Activated CD4-positive, alpha-beta T cell treated with anti-CD3 and anti-CD28 coated beads for 36 hours (primary cell): ENCODE results near the gene ITGA11. TPM values are rescaled to one million over a fixed set of nuclear protein-coding genes. Genes with fewer than 3 reads are reported as not detected.

ENCODE experiments used
- ATAC-seq: fragments of 200-7000 bp; cut with Tn5 transposase; one replicate; pipeline ENCODE4 v1.10.0; 2021; ENCODE audit warnings: mild to moderate bottlenecking, moderate library complexity
- CTCF ChIA-PET: fragments of 350-600 bp; sonication (Branson Sonifier 250); formaldehyde crosslinking; loops from one replicate; lab custom pipeline; 2021; ENCODE audit warnings: antibody characterized with exemption; lab: Charles Lee
- POLR2A ChIA-PET: fragments of 350-600 bp; sonication (Branson Sonifier 250); formaldehyde crosslinking; loops from one replicate; lab custom pipeline; 2021; ENCODE audit warnings: antibody characterized with exemption, inconsistent platforms; lab: Charles Lee
- DNase-seq: peaks from one replicate; pipeline ENCODE4 v3.0.0-alpha.2; 2020
- H3K27ac Mint-ChIP-seq: one replicate; pipeline ENCODE4 v1.8.0; 2021; ENCODE audit warnings: mixed read lengths
- H3K27me3 Mint-ChIP-seq: one replicate; pipeline ENCODE4 v1.8.0; 2021; ENCODE audit warnings: mixed read lengths
- H3K36me3 Mint-ChIP-seq: one replicate; pipeline ENCODE4 v1.8.0; 2021; ENCODE audit warnings: low read depth, mixed read lengths
- H3K4me1 Mint-ChIP-seq: one replicate; pipeline ENCODE4 v1.8.0; 2021; ENCODE audit warnings: mixed read lengths
- H3K4me3 Mint-ChIP-seq: one replicate; pipeline ENCODE4 v1.8.0; 2021; ENCODE audit warnings: mild to moderate bottlenecking, moderate library complexity, mixed read lengths
- H3K9me3 Mint-ChIP-seq: one replicate; pipeline ENCODE4 v1.8.0; 2021; ENCODE audit warnings: low read depth, mixed read lengths
- intact Hi-C, 2 experiments: fragments of 100-400 bp; cut with DNase I in 1 of 2; cut with micrococcal nuclease in 1 of 2; formaldehyde crosslinking; loops; one replicate each; pipeline versions ENCODE4 v1.14.2 to v1.15.1; 2022 to 2024; cut with DNase I, micrococcal nuclease
- total RNA-seq, 2 experiments: library from RNA; stranded (reverse); gene quantifications; one replicate each; pipeline ENCODE4 v1.2.3, GENCODE V29; 2021

Gene ITGA11
- total RNA-seq, 2 experiments from 2014 or later = 2.9 to 3.2 TPM

DNA sequence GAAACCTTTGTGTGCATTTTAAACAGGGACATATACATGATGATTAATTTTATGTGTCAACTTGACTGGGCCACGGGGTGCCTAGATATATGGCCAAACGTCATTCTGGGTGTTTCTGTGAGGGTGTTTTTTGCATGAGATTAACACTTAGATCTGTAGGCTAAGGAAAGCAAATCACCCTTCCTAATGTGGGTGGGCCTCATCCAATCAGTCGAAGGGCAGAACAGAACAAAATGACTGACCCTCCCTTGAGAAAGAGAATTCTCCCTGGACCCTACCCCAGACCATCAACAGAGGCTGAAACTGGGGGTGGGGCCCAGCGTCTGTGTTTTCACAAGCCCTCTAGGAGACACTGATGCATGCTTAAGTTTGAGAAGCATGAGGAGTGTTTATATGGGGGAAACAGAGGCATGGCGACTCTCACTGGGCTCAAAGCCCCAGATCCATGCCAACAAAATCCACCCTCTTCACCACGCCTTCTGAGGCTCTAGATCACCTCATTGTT, 56.2 kb downstream of the ITGA11 start:
- no peak for ATAC-seq
- POLR2A ChIA-PET = no interaction called here
- Mint-ChIP-seq H3K9me3 (no peaks in the 10 kb centered on the region), H3K27me3 (no peaks in the 10 kb centered on the region), H3K27ac (no peak overlapping the region), H3K4me3 (no peak overlapping the region), H3K36me3 (no peaks in the 10 kb centered on the region), H3K4me1 (peaks cover 14% of the 10 kb centered on the region)
- CTCF ChIA-PET = no interaction called here
- peak; percentile 1 for DNase-seq
- intact Hi-C loops = no loop called here

DNA sequence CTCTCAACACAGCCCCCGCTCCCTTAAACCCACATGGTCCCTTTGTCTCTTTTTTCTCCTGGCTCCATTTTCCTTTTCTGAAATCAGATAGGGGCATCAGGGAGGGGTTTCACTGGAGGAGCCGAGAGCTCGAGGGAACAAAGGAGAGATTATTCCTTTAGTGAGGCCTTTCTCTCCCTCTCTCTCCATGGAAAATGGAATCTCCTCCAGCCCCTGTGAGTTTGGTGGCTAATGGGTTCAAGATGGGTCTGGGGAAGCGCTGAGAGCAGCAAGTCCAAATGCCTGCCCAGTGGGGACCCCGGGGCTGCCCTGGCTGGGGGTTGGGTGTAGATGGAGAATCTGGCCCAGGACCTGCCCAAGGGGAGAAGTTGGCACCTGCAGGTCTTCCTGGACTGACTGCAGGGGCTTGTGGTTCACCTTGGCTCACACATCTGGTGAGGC, 56.8 kb downstream of the ITGA11 start:
- H3K9me3 Mint-ChIP-seq = no peaks in the 10 kb centered on the region
- intact Hi-C loops = no loop called here
- no peaks in the 10 kb centered on the region for H3K36me3 Mint-ChIP-seq
- no peak overlapping the region for H3K27ac Mint-ChIP-seq
- H3K4me3 Mint-ChIP-seq = no peak overlapping the region
- ChIA-PET POLR2A (no interaction called here), CTCF (interaction anchor here (0.9 kb wide), 1 partner anchor 69 kb away, joined by 3 read pairs; no protein-coding TSS in a partner anchor)
- H3K4me1 Mint-ChIP-seq = peaks cover 13% of the 10 kb centered on the region
- H3K27me3 Mint-ChIP-seq = no peaks in the 10 kb centered on the region
- DNase-seq (peak; percentile 2), ATAC-seq (no peak)

DNA sequence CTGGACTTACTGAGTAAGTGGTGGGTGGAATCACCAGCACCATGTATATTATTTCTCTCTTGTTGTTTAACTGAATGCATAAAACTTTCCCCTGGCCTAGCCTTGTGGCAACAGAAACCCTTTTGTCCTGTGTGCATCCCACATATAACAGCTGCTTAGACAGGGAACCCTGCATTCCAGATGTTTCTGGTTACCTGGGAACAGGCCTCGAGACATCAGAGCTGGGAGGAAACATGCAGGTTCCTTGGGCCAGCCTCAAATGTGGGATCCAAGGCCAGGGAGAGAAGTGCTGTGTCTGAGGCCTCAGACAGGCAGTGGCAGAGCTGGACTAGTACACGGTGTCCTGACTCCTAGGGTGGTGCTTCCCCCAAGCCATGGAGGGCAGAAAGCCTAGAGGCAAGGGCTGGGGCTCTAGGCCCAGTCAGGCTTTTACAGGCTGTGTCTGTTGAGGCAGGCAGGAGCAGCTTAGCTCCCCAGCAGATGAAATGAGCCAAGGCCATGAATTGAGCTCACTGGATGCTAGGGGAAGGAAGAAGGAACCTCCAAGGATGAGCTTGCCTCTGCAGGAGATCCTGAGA, 57.7 kb downstream of the ITGA11 start:
- Mint-ChIP-seq H3K27me3 (no peaks in the 10 kb centered on the region), H3K9me3 (no peaks in the 10 kb centered on the region), H3K36me3 (no peaks in the 10 kb centered on the region), H3K4me1 (peaks cover 4% of the 10 kb centered on the region), H3K27ac (no peak overlapping the region), H3K4me3 (no peak overlapping the region)
- ChIA-PET POLR2A (no interaction called here), CTCF (interaction anchor here (0.5 to 1.3 kb wide), 4 partner anchors 12 to 68 kb away, joined by 3 to 4 read pairs (median 3); no protein-coding TSS in a partner anchor)
- peak; percentile 0 for DNase-seq
- ATAC-seq = no peak
- intact Hi-C loops = no loop called here

DNA sequence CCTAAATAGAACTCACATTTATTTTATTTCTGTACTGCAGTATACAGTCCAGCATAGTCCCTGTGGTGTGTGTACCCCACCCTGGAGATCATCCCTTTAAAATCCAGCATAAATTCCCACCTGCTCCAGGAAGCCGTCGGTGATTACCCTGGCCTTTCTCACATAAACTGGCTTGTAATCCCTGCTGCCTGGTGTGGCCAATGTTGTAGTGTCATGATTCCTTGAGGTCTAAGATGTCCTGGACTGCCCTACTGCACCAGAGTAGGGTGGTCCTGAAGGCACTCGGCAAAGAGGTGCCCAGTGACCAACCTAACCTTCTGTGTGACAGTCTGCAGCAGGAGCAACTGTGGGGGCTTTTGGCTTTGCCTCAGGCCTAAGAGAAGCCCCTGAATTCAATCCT, 58.9 kb downstream of the ITGA11 start:
- intact Hi-C loops = no loop called here
- no peak for DNase-seq
- Mint-ChIP-seq H3K4me1 (no peaks in the 10 kb centered on the region), H3K9me3 (no peaks in the 10 kb centered on the region), H3K27me3 (no peaks in the 10 kb centered on the region), H3K36me3 (no peaks in the 10 kb centered on the region), H3K27ac (no peak overlapping the region), H3K4me3 (no peak overlapping the region)
- ChIA-PET CTCF (interaction anchor here (0.8 to 1.3 kb wide), 3 partner anchors 10 to 67 kb away, joined by 3 to 4 read pairs (median 3); no protein-coding TSS in a partner anchor), POLR2A (no interaction called here)
- ATAC-seq = no peak

DNA sequence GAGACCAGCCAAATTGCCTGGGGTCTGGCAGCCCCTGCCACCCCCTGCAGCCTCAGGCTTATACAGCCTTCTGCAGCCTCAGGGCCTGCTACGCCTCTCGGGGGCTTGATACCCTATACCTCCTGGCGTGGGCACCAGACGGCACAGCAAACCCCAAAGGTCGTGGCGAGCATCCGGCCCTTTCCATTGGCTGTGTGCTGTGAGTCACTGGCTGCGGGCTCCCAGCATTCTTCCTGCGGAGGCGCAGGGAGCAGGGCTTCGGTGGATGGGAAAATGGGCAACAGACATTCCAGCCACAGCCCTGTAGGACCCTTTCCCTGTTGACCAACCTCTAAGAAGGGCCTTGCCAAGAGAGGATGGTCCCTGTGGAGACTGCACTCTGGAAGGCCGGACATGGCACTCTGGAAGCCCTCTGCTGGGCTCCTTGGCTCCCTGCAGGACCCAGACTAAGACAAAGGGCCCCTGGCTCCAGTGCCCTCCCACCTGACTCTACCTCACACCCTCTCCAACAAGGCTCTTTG, 59.6 kb downstream of the ITGA11 start:
- POLR2A ChIA-PET = no interaction called here
- H3K9me3 Mint-ChIP-seq = no peaks in the 10 kb centered on the region
- H3K27me3 Mint-ChIP-seq = no peaks in the 10 kb centered on the region
- H3K27ac Mint-ChIP-seq = no peak overlapping the region
- DNase-seq (peak; percentile 10), ATAC-seq (no peak)
- CTCF ChIA-PET = interaction anchor here (1.3 kb wide), 1 partner anchor 66 kb away, joined by 4 read pairs; no protein-coding TSS in a partner anchor
- H3K4me3 Mint-ChIP-seq = no peak overlapping the region
- no peaks in the 10 kb centered on the region for H3K4me1 Mint-ChIP-seq
- intact Hi-C loops = no loop called here
- H3K36me3 Mint-ChIP-seq = no peaks in the 10 kb centered on the region

DNA sequence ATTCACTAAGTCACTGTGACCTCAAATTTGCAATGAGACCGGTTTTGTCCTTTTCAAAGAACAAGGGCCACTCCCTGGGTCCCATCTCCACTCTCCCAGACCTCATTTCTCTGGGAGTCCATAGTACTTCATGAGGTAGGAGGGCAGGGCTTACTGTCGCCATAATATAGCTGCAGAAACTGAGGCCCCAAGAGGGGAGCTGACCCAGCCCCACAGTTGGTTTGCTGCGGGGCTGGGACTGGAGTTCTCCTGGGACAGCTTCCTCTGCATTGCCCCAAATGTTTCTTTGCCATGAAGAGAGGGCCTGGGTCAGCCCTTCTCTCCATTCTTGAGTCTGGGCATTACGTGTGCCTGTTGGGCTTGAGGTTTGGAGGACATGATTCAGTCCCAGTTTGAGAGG, 60.1 kb downstream of the ITGA11 start:
- H3K4me3 Mint-ChIP-seq = no peak overlapping the region
- intact Hi-C loops = no loop called here
- no peaks in the 10 kb centered on the region for H3K9me3 Mint-ChIP-seq
- no peaks in the 10 kb centered on the region for H3K4me1 Mint-ChIP-seq
- ChIA-PET POLR2A (no interaction called here), CTCF (interaction anchor here (1.3 kb wide), 1 partner anchor 65 kb away, joined by 4 read pairs; no protein-coding TSS in a partner anchor)
- ATAC-seq (no peak), DNase-seq (no peak)
- no peaks in the 10 kb centered on the region for H3K27me3 Mint-ChIP-seq
- no peak overlapping the region for H3K27ac Mint-ChIP-seq
- H3K36me3 Mint-ChIP-seq = no peaks in the 10 kb centered on the region

DNA sequence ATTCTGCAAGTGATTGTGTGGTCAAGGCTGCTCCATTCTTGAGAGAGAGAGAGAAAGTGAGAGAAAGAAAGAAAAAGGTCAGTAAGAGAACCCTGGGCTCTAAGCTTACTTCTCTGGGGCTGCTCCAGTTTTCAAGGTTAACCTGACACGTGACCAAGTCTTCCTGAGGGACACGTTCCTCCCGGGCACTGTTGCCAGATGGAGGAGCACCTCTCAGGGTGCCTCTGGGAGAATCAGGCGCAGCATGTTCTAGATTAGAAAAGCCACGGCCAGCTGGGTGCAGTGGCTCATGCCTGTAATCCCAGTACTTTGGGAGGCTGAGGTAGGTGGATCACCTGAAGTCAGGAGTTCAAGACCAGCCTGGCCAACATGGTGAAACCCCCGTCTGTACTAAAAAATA, 60.8 kb downstream of the ITGA11 start:
- no peaks in the 10 kb centered on the region for H3K4me1 Mint-ChIP-seq
- H3K27ac Mint-ChIP-seq = no peak overlapping the region
- POLR2A ChIA-PET = no interaction called here

DNA sequence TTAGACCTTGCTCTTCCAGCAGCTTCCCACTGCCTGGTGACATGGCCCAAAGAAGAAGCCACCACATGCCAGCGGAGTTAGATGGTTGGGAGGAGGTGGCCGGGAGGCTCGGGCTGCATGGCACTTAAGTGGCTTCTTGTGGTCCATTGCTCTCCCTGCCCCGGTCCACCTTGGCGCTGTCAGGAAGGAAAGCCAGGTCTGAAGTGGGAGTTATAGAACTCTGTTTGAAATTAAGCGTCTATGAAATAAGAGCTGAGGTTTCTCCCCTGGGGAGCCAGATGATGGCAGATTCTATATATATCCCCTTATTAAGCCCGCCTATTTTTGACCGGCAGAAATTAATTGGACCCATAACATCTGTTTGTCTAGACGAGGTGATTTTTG, 61.2 kb downstream of the ITGA11 start:
- DNase-seq (no peak), ATAC-seq (no peak)
- Mint-ChIP-seq H3K27me3 (no peaks in the 10 kb centered on the region), H3K4me1 (peaks cover under 1% of the 10 kb centered on the region), H3K4me3 (no peak overlapping the region), H3K27ac (no peak overlapping the region), H3K9me3 (no peaks in the 10 kb centered on the region), H3K36me3 (no peaks in the 10 kb centered on the region)
- intact Hi-C loops = no loop called here
- POLR2A ChIA-PET = no interaction called here
- CTCF ChIA-PET = interaction anchor here (0.7 kb wide), 1 partner anchor 112 kb away, joined by 4 read pairs; no protein-coding TSS in a partner anchor

More for the DNA sequence above, 60.8 kb downstream of the ITGA11 start:
- H3K27me3 Mint-ChIP-seq = no peaks in the 10 kb centered on the region
- H3K4me3 Mint-ChIP-seq = no peak overlapping the region
- CTCF ChIA-PET = interaction anchor here (0.7 kb wide), 1 partner anchor 112 kb away, joined by 4 read pairs; no protein-coding TSS in a partner anchor
- no peaks in the 10 kb centered on the region for H3K36me3 Mint-ChIP-seq
- intact Hi-C loops = no loop called here
- DNase-seq = no peak
- H3K9me3 Mint-ChIP-seq = no peaks in the 10 kb centered on the region
- no peak for ATAC-seq

DNA sequence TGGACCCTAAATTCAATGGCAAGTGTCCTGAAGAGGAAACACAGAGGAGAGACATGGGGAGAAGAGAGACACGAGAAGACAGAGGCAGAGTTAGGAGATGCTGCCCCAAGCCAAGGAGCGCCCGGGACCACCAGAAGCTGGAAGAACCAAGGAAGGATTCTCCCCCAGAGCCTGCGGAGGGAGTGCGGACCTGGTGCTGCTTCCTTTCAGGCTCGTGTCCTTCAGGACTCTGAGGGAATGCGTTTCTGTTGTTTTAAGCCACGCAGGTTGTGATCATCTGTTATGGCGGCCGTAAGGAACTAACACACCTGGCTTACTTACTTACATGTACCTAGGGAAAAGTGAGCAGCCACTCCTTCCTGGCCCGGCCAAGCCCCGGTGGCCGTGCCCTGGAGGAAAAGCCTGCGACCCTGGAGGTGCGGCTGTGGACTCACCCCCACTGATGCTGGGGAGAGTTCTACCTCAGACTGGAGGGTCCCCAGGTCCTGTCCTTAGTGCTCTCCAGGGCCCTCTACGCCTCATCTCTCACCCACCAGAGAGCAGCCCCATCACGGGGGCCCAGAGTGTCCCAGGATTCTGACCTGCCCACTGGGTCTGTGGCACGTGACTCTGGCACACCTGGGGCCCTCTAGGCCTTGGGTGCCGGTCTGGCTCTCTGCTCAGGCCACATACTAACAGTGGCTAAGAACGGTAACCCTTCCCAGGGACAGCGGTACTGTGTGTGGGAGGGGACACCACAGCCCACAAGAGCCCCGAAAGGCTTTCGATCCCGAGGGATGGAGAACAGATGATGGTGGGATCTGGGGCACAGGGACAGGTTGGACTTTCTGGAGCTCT, 61.8 kb downstream of the ITGA11 start:
- intact Hi-C loops = loop anchor here in 1 of 2 experiments (5.0 kb wide), 1 partner anchor 63 kb away; no protein-coding TSS in a partner anchor
- Mint-ChIP-seq H3K4me3 (no peak overlapping the region), H3K4me1 (peaks cover 6% of the 10 kb centered on the region), H3K27ac (no peak overlapping the region), H3K9me3 (no peaks in the 10 kb centered on the region), H3K36me3 (no peaks in the 10 kb centered on the region), H3K27me3 (no peaks in the 10 kb centered on the region)
- ATAC-seq (no peak), DNase-seq (peak; percentile 1)
- ChIA-PET CTCF (interaction anchor here (0.7 kb wide), 1 partner anchor 111 kb away, joined by 4 read pairs; no protein-coding TSS in a partner anchor), POLR2A (no interaction called here)

DNA sequence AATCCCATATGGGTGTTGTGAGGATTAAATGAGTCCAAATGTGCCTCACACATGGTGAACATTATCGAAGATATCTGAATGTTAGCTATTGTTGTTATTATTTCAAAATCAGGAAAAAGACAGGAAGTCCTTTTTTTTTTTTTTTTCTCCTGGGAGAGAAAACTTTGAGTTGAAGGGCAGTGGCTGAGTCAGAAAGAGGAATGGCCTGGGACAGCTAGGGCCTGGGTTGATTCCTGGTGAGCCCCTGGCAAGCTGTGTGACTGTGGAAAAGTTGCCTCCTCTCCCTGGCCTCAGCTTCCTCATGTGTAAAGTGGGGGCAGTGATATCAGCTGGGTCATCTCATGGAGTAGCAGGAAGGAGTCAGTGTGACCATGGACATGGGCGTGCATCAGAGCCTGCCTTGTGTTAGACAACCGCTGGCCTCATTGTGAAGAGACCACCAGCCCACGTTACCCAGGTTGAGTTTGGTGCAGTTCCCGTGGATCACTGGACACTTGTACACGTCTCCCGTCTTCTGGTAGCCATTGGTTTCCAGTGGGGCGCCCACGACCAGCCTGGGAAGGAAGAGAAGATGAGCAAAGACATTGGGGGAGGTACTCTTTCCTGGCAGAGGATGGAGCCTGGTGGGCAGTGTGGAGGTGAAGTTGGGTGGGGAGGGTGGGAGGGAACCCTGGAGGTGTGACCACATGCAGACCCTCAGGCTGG, 63.1 kb downstream of the ITGA11 start:
- DNase-seq (no peak), ATAC-seq (no peak)
- Mint-ChIP-seq H3K36me3 (no peaks in the 10 kb centered on the region), H3K4me1 (peaks cover 10% of the 10 kb centered on the region), H3K9me3 (no peaks in the 10 kb centered on the region), H3K4me3 (no peak overlapping the region), H3K27ac (no peak overlapping the region), H3K27me3 (no peaks in the 10 kb centered on the region)
- POLR2A ChIA-PET = interaction anchor here (0.6 kb wide), 1 partner anchor 24 kb away, joined by 3 read pairs; no protein-coding TSS in a partner anchor
- CTCF ChIA-PET = interaction anchor here (0.6 to 1.5 kb wide), 3 partner anchors 13 to 181 kb away, joined by 3 to 4 read pairs (median 3); no protein-coding TSS in a partner anchor
- intact Hi-C loops = loop anchor here in 1 of 2 experiments (5.0 kb wide), 1 partner anchor 62 kb away; no protein-coding TSS in a partner anchor
